Upper lobe of right lung (tissue), 1 donor: Measurements from ENCODE around the gene LHCGR. TPM values are rescaled to one million over a fixed set of nuclear protein-coding genes. Genes with fewer than 3 reads are reported as not detected.

Source experiments
- ATAC-seq: fragments of 200-7000 bp; cut with Tn5 transposase; one replicate; pipeline ENCODE4 v1.9.1; 2020; ENCODE audit warnings: mild to moderate bottlenecking, moderate library complexity
- DNase-seq: peaks from one replicate; pipeline ENCODE4 v3.0.0-alpha.2; 2020
- H3K27ac ChIP-seq: fragments of 200-600 bp; one replicate; pipeline ENCODE4 v1.8.0; 2022
- H3K27me3 ChIP-seq: fragments of 200-600 bp; one replicate; pipeline ENCODE4 v1.8.0; 2022; ENCODE audit warnings: mild to moderate bottlenecking
- H3K36me3 ChIP-seq: fragments of 200-600 bp; one replicate; pipeline ENCODE4 v1.8.0; 2022
- H3K4me1 ChIP-seq: fragments of 200-600 bp; one replicate; pipeline ENCODE4 v1.8.0; 2022
- H3K4me3 ChIP-seq: fragments of 200-600 bp; one replicate; pipeline ENCODE4 v1.8.0; 2022; ENCODE audit warnings: mild to moderate bottlenecking
- H3K9me3 ChIP-seq: fragments of 200-600 bp; one replicate; pipeline ENCODE4 v1.8.0; 2022
- CTCF ChIP-seq: fragments of 200-600 bp; IDR thresholded peaks from one replicate; pipeline ENCODE4 v1.8.0; 2022; ENCODE audit warnings: antibody characterized with exemption
- intact Hi-C: fragments of 100-400 bp; cut with DNase I; formaldehyde crosslinking; loops from one replicate; pipeline ENCODE4 v1.11.0; 2022
- total RNA-seq: library from RNA; stranded (reverse); fragmentation: NEBNext Ultra II Directional; extraction: Animal tissue kit (Norgen Biotek cat#: 25700); gene quantifications from one replicate; pipeline ENCODE4 v1.2.1, GENCODE V29; 2021
- donor health status: DM: no; HTN: yes; CAD: no; lungs with severe emphysema.

LHCGR gene
- total RNA-seq, 1 donor from 2014 or later = not detected

- no peak for TF ChIP-seq CTCF
- H3K4me3 ChIP-seq = no peak overlapping the region
- DNase-seq (no peak), ATAC-seq (no peak)
- intact Hi-C loops = no loop called here
- H3K36me3 ChIP-seq = no peaks in the 10 kb centered on the region
- no peaks in the 10 kb centered on the region for H3K4me1 ChIP-seq
- H3K27me3 ChIP-seq = no peaks in the 10 kb centered on the region
- no peak overlapping the region for H3K27ac ChIP-seq
- no peaks in the 10 kb centered on the region for H3K9me3 ChIP-seq
These were observed 70.4 kb downstream of the LHCGR start for GRCh38 chr2:48685126-48685525.

- Histone ChIP-seq H3K4me3 (no peak overlapping the region), H3K36me3 (no peaks in the 10 kb centered on the region), H3K27ac (no peak overlapping the region), H3K27me3 (no peaks in the 10 kb centered on the region), H3K4me1 (no peaks in the 10 kb centered on the region), H3K9me3 (no peaks in the 10 kb centered on the region)
- no peak for TF ChIP-seq CTCF
- ATAC-seq (no peak), DNase-seq (no peak)
- intact Hi-C loops = no loop called here
These were observed 78.1 kb downstream of the LHCGR start for GRCh38 chr2:48677450-48677849.

- no peak for ATAC-seq
- intact Hi-C loops = no loop called here
- Histone ChIP-seq H3K4me3 (no peak overlapping the region), H3K36me3 (no peaks in the 10 kb centered on the region), H3K27ac (no peak overlapping the region), H3K4me1 (no peaks in the 10 kb centered on the region), H3K9me3 (no peaks in the 10 kb centered on the region), H3K27me3 (no peaks in the 10 kb centered on the region)
- DNase-seq = no peak
- TF ChIP-seq CTCF = no peak
These were observed 80.6 kb downstream of the LHCGR start for GRCh38 chr2:48674933-48675332.

GRCh38 chr2:48673581-48673980, 81.9 kb downstream of the LHCGR start:
- intact Hi-C loops = no loop called here
- H3K4me1 ChIP-seq = no peaks in the 10 kb centered on the region
- no peak overlapping the region for H3K27ac ChIP-seq
- no peak for TF ChIP-seq CTCF
- no peaks in the 10 kb centered on the region for H3K9me3 ChIP-seq
- no peak for ATAC-seq
- no peak for DNase-seq
- H3K27me3 ChIP-seq = no peaks in the 10 kb centered on the region
- H3K36me3 ChIP-seq = no peaks in the 10 kb centered on the region
- no peak overlapping the region for H3K4me3 ChIP-seq

- Histone ChIP-seq H3K4me3 (no peak overlapping the region), H3K27me3 (no peaks in the 10 kb centered on the region), H3K4me1 (no peaks in the 10 kb centered on the region), H3K36me3 (no peaks in the 10 kb centered on the region), H3K27ac (no peak overlapping the region), H3K9me3 (no peaks in the 10 kb centered on the region)
- ATAC-seq (no peak), DNase-seq (no peak)
- no peak for TF ChIP-seq CTCF
- intact Hi-C loops = no loop called here
These were observed 86.5 kb downstream of the LHCGR start for GRCh38 chr2:48668992-48669391.

GRCh38 chr2:48651158-48651790, 104.2 kb downstream of the LHCGR start:
- H3K27ac ChIP-seq = no peak overlapping the region
- DNase-seq (no peak), ATAC-seq (no peak)
- no peak for TF ChIP-seq CTCF
- H3K36me3 ChIP-seq = no peaks in the 10 kb centered on the region
- intact Hi-C loops = no loop called here
- H3K4me1 ChIP-seq = no peaks in the 10 kb centered on the region
- H3K4me3 ChIP-seq = no peak overlapping the region
- no peaks in the 10 kb centered on the region for H3K27me3 ChIP-seq
- H3K9me3 ChIP-seq = no peaks in the 10 kb centered on the region
